Gastrocnemius medialis (tissue), 4 donors: ENCODE measurements around the gene SETD1B.
A peak's percentile ranks its signal among the peaks of the same experiment; 100 is the strongest.

Experiments
- CTCF ChIP-seq, 5 experiments: fragments of 450-650 bp in 3 of 5; fragments of 200-600 bp in 2 of 5; sonication (generic) in 2 of 5; IDR thresholded peaks in 4 of 5; conservative IDR thresholded peaks in 1 of 5; 1 replicate in 4 of 5; 2 replicates in 1 of 5; pipeline ENCODE4 v1.5.1; 2016 to 2019; ENCODE audit warnings: antibody characterized with exemption in 5 of 5, mild to moderate bottlenecking in 3 of 5, moderate library complexity in 3 of 5
- POLR2A ChIP-seq, 2 donors: fragments of 450-650 bp; IDR thresholded peaks; one replicate each; pipeline ENCODE4 v1.6.1; 2017; ENCODE audit warnings: antibody characterized with exemption in 2 of 2, mild to moderate bottlenecking in 2 of 2, moderate library complexity in 2 of 2

GRCh38 chr12:121803861-121804416 is at the start of gene SETD1B:
- TF ChIP-seq CTCF (IDR thresholded peaks at IDR 0.05 in 4 of 5, conservative IDR thresholded peaks at IDR 0.05 in 1 of 5) (no peak), POLR2A (IDR thresholded peaks at IDR 0.05) (peak in 1 of 2 donors; percentile 67)
